K562 (cell line): ENCODE measurements around the gene GGACT. TPM values are rescaled to one million over a fixed set of nuclear protein-coding genes. Genes with fewer than 3 reads are reported as not detected.

Experiments used
- CBX2 ChIP-seq: fragments of 200-600 bp; sonication (generic); IDR thresholded peaks from one replicate; pipeline ENCODE4 v1.6.1; 2012; ENCODE audit warnings: mild to moderate bottlenecking, low read length, inconsistent platforms; ENCODE audit not compliant: insufficient read depth, poor library complexity, severe bottlenecking
- CBX3 ChIP-seq, 2 experiments: IDR thresholded peaks; 1 replicate in 1 of 2; 2 replicates in 1 of 2; pipeline ENCODE4 v1.6.1; 2012; ENCODE audit warnings: inconsistent platforms in 2 of 2, low read length in 2 of 2, borderline replicate concordance in 1 of 2, control low read depth in 1 of 2
- DLX4 ChIP-seq: fragments of 250-450 bp; sonication (Bioruptor Pico); IDR thresholded peaks from 2 replicates; pipeline ENCODE4 v1.6.1; 2021; ENCODE audit warnings: mild to moderate bottlenecking
- ELF4 ChIP-seq: fragments of 450-650 bp; formaldehyde crosslinking; IDR thresholded peaks from 2 replicates; pipeline ENCODE4 v1.4.0; 2022; ENCODE audit warnings: missing genetic modification characterization
- EP400 ChIP-seq: fragments of 450-650 bp; IDR thresholded peaks from 2 replicates; pipeline ENCODE4 v1.6.1; 2017; ENCODE audit warnings: antibody characterized with exemption, mild to moderate bottlenecking, moderate library complexity
- GTF2B ChIP-seq: IDR thresholded peaks from 2 replicates; pipeline ENCODE4 v1.6.1; 2011; ENCODE audit not compliant: insufficient read length; ENCODE audit errors: extremely low read depth
- LCOR ChIP-seq: sonication (generic); formaldehyde crosslinking; IDR thresholded peaks from 2 replicates; pipeline ENCODE4 v1.8.0; 2022; ENCODE audit warnings: mild to moderate bottlenecking, missing genetic modification reagents
- NEUROD1 ChIP-seq: fragments of 150-350 bp; IDR thresholded peaks from 2 replicates; pipeline ENCODE4 v1.6.1; 2014; ENCODE audit warnings: borderline replicate concordance, low read length, low read depth; ENCODE audit not compliant: partially characterized antibody
- NR1H2 ChIP-seq: sonication (generic); formaldehyde crosslinking; IDR thresholded peaks from 2 replicates; pipeline ENCODE4 v1.4.0; 2020; ENCODE audit warnings: mild to moderate bottlenecking, missing genetic modification reagents
- NR2C1 ChIP-seq, 2 experiments: fragments of 450-650 bp; IDR thresholded peaks; 2 replicates each; pipeline ENCODE4 v1.6.1; 2017; ENCODE audit warnings: mild to moderate bottlenecking in 2 of 2, antibody characterized with exemption in 1 of 2, inconsistent platforms in 1 of 2, missing compliant biosample characterization in 1 of 2, missing genetic modification characterization in 1 of 2
- PCBP1 ChIP-seq: fragments of 200-400 bp; formaldehyde crosslinking; IDR thresholded peaks from 2 replicates; pipeline ENCODE4 v1.6.1; 2018; ENCODE audit warnings: mild to moderate bottlenecking, low read depth, low read length; ENCODE audit not compliant: poor library complexity, severe bottlenecking
- POLR2G ChIP-seq: fragments of 200-400 bp; formaldehyde crosslinking; IDR thresholded peaks from 2 replicates; pipeline ENCODE4 v1.6.1; 2017; ENCODE audit warnings: low read depth, mild to moderate bottlenecking, antibody characterized with exemption, low read length, moderate library complexity
- SMAD4 ChIP-seq: fragments of 250-450 bp; sonication (Bioruptor Pico); conservative IDR thresholded peaks from 2 replicates; pipeline ENCODE4 v1.8.0; 2021; ENCODE audit warnings: inconsistent platforms, mild to moderate bottlenecking, moderate library complexity
- TCFL5 ChIP-seq: fragments of 250-450 bp; sonication (Bioruptor Pico); conservative IDR thresholded peaks from 2 replicates; pipeline ENCODE4 v1.6.1; 2021; ENCODE audit warnings: mild to moderate bottlenecking, moderate library complexity, matching md5 sums
- XRCC3 ChIP-seq: fragments of 450-650 bp; IDR thresholded peaks from 2 replicates; pipeline ENCODE4 v1.6.1; 2017; ENCODE audit warnings: mild to moderate bottlenecking, moderate library complexity
- ZBTB17 ChIP-seq: fragments of 450-650 bp; formaldehyde crosslinking; IDR thresholded peaks from 2 replicates; pipeline ENCODE4 v1.4.0; 2020; ENCODE audit warnings: mild to moderate bottlenecking
- ZNF277 ChIP-seq: fragments of 250-450 bp; sonication (Bioruptor Pico); IDR thresholded peaks from 2 replicates; pipeline ENCODE4 v1.8.0; 2022; ENCODE audit warnings: inconsistent platforms, mild to moderate bottlenecking, moderate library complexity, borderline replicate concordance
- ZNF609 ChIP-seq: sonication (generic); formaldehyde crosslinking; IDR thresholded peaks from 2 replicates; pipeline ENCODE4 v1.8.1; 2023; ENCODE audit warnings: missing genetic modification reagents, mild to moderate bottlenecking, borderline replicate concordance
- polyA plus RNA-seq, 8 experiments: library from polyadenylated mRNA; depleted of rRNA in 4 of 8; stranded (reverse) in 5 of 8; unstranded in 3 of 8; fragments of >200 nt; fragmentation: Nextera tagmentation in 2 of 8; fragmentation: Illumina TruSeq in 1 of 8; extraction: Ambion mirVana in 2 of 8; extraction: Trizol in 1 of 8; gene quantifications; 2 replicates each; pipeline versions ENCODE4 v1.2.1 to v1.2.3, GENCODE V29; 2011 to 2014; ENCODE audit warnings: inconsistent platforms in 1 of 8, missing spikeins in 1 of 8
- total RNA-seq, 7 experiments: library from RNA; depleted of rRNA in 6 of 7; stranded (reverse); fragments of >200 nt in 6 of 7; fragmentation: Illumina TruSeq in 2 of 7; extraction: Trizol in 2 of 7; gene quantifications; 2 replicates each; pipeline versions ENCODE4 v1.2.1 to v1.2.3, GENCODE V29; 2011 to 2021; ENCODE audit warnings: low replicate concordance in 1 of 7

The GGACT gene
- total and polyA plus RNA-seq, 9 of the 15 experiments (the other 6 are each of a cell fraction or from before 2014, with no cell fraction given), result 0.20 to 3.2 (median 1.7) TPM

- TF ChIP-seq EP400 (peak; percentile 54; the same call in 1 of the 2 replicates), SMAD4 (CRISPR knock-in tag) (no peak; the same call in none of the 2 replicates), CBX2 (no peak), TCFL5 (no peak), ZBTB17 (CRISPR knock-in tag) (0 out of 2 replicates have a peak, but pooled peaks have one; percentile 9), XRCC3 (no peak), ZNF609 (CRISPR knock-in tag) (no peak), DLX4 (no peak), POLR2G (peak; percentile 87), ELF4 (CRISPR knock-in tag) (no peak), NR1H2 (CRISPR knock-in tag) (no peak), LCOR (CRISPR knock-in tag) (no peak), NR2C1 (IDR thresholded peaks at IDR 0.05) (no peak), NR2C1 (tag; IDR thresholded peaks at IDR 0.05) (0 out of 2 replicates have a peak, but pooled peaks have one; percentile 31), CBX3 (IDR thresholded peaks at IDR 0.05; ENCODE audit: borderline replicate concordance in 1 of 2, low read length in 2 of 2) (peak in 1 of 2 experiments; percentile 81; a peak in 2 of 3 replicates), NEUROD1 (no peak), PCBP1 (no peak), GTF2B (no peak), ZNF277 (CRISPR knock-in tag) (no peak)
These were observed at the start of gene GGACT (continued) for GRCh38 chr13:100588331-100589177.
